Caco-2 (cell line): ENCODE data around the gene RBM22. TPM values are rescaled to one million over a fixed set of nuclear protein-coding genes. Genes with fewer than 3 reads are reported as not detected.

Experiments used
- BruUV-seq: library from RNA; stranded (reverse); fragments of 400-500 nt; replicated peaks from 2 replicates; lab custom pipeline; 2021; lab: Mats Ljungman, UMichigan
- CTCF ChIA-PET: fragments of 300-600 bp; sonication (Branson Sonifier 250); formaldehyde crosslinking; loops from one replicate; lab custom pipeline; 2022; ENCODE audit warnings: antibody characterized with exemption; lab: Charles Lee
- POLR2A ChIA-PET: fragments of 300-600 bp; sonication (Branson Sonifier 250); formaldehyde crosslinking; loops from one replicate; lab custom pipeline; 2022; ENCODE audit warnings: antibody characterized with exemption; lab: Charles Lee
- DNase-seq, 2 experiments: peaks; one replicate each; pipeline versions ENCODE4 v3.0.0 to v3.0.0-alpha.2; 2020 to 2022
- H3K27me3 ChIP-seq: replicated peaks from 2 replicates; pipeline ENCODE4 v1.6.0; 2011; ENCODE audit warnings: low read length; ENCODE audit not compliant: control insufficient read depth, insufficient read depth
- H3K36me3 ChIP-seq: 2 replicates; pipeline ENCODE4 v1.5.1; 2011; ENCODE audit warnings: low read length; ENCODE audit not compliant: control insufficient read depth, insufficient read depth
- H3K4me1 ChIP-seq: fragments of 250-450 bp; sonication (Bioruptor Pico); 2 replicates; pipeline ENCODE4 v1.5.1; 2020; ENCODE audit warnings: mild to moderate bottlenecking
- H3K4me3 ChIP-seq: 2 replicates; pipeline ENCODE4 v1.5.1; 2011; ENCODE audit warnings: low read depth, mild to moderate bottlenecking, control low read depth, low read length
- H3K9me3 ChIP-seq: fragments of 250-450 bp; sonication (Bioruptor Pico); 2 replicates; pipeline ENCODE4 v1.5.1; 2020; ENCODE audit warnings: mild to moderate bottlenecking, moderate library complexity
- H3K27ac Mint-ChIP-seq: one replicate; pipeline ENCODE4 v1.8.0; 2022; ENCODE audit warnings: mixed read lengths; ENCODE audit not compliant: unreplicated experiment
- H3K27me3 Mint-ChIP-seq: one replicate; pipeline ENCODE4 v1.8.0; 2022; ENCODE audit warnings: mixed read lengths; ENCODE audit not compliant: insufficient read depth, unreplicated experiment
- H3K36me3 Mint-ChIP-seq: one replicate; pipeline ENCODE4 v1.8.0; 2022; ENCODE audit warnings: mild to moderate bottlenecking, mixed read lengths; ENCODE audit not compliant: insufficient read depth, unreplicated experiment
- H3K4me1 Mint-ChIP-seq: one replicate; pipeline ENCODE4 v1.8.0; 2022; ENCODE audit warnings: low read depth, mixed read lengths; ENCODE audit not compliant: unreplicated experiment
- H3K4me3 Mint-ChIP-seq: one replicate; pipeline ENCODE4 v1.8.0; 2022; ENCODE audit warnings: mild to moderate bottlenecking, moderate library complexity, mixed read lengths; ENCODE audit not compliant: unreplicated experiment
- H3K9me3 Mint-ChIP-seq: one replicate; pipeline ENCODE4 v1.8.0; 2022; ENCODE audit warnings: mixed read lengths; ENCODE audit not compliant: unreplicated experiment
- CTCF ChIP-seq, 2 experiments: fragments of 200-600 bp in 1 of 2; IDR thresholded peaks; 1 replicate in 1 of 2; 2 replicates in 1 of 2; pipeline versions ENCODE4 v1.5.1 to v1.8.0; 2011 to 2022; ENCODE audit warnings: antibody characterized with exemption in 1 of 2, control low read depth in 1 of 2, inconsistent platforms in 1 of 2, low read depth in 1 of 2, low read length in 1 of 2, mild to moderate bottlenecking in 1 of 2, moderate library complexity in 1 of 2; ENCODE audit not compliant: insufficient read depth in 1 of 2, severe bottlenecking in 1 of 2, unreplicated experiment in 1 of 2
- intact Hi-C: fragments of 100-400 bp; cut with micrococcal nuclease; formaldehyde crosslinking; loops from one replicate; pipeline ENCODE4 v1.10.0; 2022; ENCODE audit not compliant: unreplicated experiment
- total RNA-seq: library from RNA; stranded (reverse); gene quantifications from 2 replicates; pipeline ENCODE4 v1.2.3, GENCODE V29; 2022

RBM22 gene
- total RNA-seq, 1 experiment from 2014 or later = 55.3 TPM

DNA sequence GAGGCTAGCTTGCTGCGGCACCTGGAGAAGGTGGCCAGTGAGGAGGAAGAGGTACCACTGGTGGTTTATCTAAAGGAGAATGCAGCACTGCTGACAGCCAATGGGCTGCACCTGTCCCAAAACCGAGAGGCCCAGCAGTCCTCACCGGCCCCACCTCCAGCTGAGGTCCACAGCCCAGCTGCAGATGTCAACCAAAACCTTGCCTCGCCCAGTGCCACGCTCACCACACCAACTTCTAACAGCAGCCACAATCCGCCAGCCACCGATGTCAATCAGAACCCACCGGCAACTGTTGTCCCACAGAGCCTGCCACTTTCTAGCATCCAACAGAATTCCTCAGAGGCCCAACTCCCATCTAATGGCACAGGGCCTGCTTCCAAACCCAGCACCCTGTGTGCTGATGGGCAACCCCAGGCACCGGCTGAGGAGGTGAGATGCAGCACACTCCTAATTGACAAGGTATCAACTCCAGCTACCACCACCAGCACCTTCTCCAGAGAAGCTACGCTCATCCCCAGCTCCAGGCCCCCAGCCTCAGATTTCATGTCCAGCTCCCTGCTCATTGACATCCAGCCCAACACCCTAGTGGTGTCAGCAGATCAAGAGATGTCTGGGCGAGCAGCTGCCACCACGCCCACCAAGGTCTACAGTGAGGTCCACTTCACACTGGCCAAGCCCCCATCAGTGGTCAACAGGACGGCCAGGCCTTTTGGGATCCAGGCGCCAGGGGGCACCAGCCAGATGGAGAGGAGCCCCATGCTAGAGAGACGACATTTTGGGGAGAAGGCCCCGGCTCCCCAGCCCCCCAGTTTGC, 52.4 kb downstream of the RBM22 start:
- H3K4me1 Mint-ChIP-seq = peaks cover 16% of the 10 kb centered on the region
- Histone ChIP-seq H3K27me3 (no peaks in the 10 kb centered on the region), H3K4me3 (no peak overlapping the region), H3K36me3 (no peaks in the 10 kb centered on the region), H3K4me1 (peaks cover 11% of the 10 kb centered on the region), H3K9me3 (no peaks in the 10 kb centered on the region)
- H3K36me3 Mint-ChIP-seq = peaks cover 19% of the 10 kb centered on the region
- H3K27ac Mint-ChIP-seq = no peak overlapping the region
- BruUV-seq = TSS peak; percentile 7
- H3K27me3 Mint-ChIP-seq = no peaks in the 10 kb centered on the region
- CTCF ChIA-PET = interaction anchor here (1.0 kb wide), 1 partner anchor 8 kb away, joined by 3 read pairs; the partner anchor contains the start of gene SYNPO
- DNase-seq = no peak
- no peak overlapping the region for H3K4me3 Mint-ChIP-seq
- intact Hi-C loops = no loop called here
- H3K9me3 Mint-ChIP-seq = no peaks in the 10 kb centered on the region
- POLR2A ChIA-PET = no interaction called here
- no peak for TF ChIP-seq CTCF (IDR thresholded peaks at IDR 0.05; ENCODE audit: insufficient read depth in 1 of 2, low read depth in 1 of 2, low read length in 1 of 2, severe bottlenecking in 1 of 2, unreplicated experiment in 1 of 2)

GRCh38 chr5:150647275-150648251, 53.3 kb downstream of the RBM22 start:
- Histone ChIP-seq H3K36me3 (no peaks in the 10 kb centered on the region), H3K4me3 (no peak overlapping the region), H3K9me3 (no peaks in the 10 kb centered on the region), H3K27me3 (no peaks in the 10 kb centered on the region), H3K4me1 (peaks cover 19% of the 10 kb centered on the region)
- no TSS peak for BruUV-seq
- Mint-ChIP-seq H3K4me1 (peaks cover 23% of the 10 kb centered on the region), H3K9me3 (no peaks in the 10 kb centered on the region), H3K36me3 (peaks cover 19% of the 10 kb centered on the region), H3K27ac (peak overlapping the region; percentile 47), H3K4me3 (no peak overlapping the region), H3K27me3 (no peaks in the 10 kb centered on the region)
- DNase-seq = no peak
- CTCF ChIA-PET = no interaction called here
- intact Hi-C loops = no loop called here
- POLR2A ChIA-PET = no interaction called here
- TF ChIP-seq CTCF (IDR thresholded peaks at IDR 0.05; ENCODE audit: insufficient read depth in 1 of 2, low read depth in 1 of 2, low read length in 1 of 2, severe bottlenecking in 1 of 2, unreplicated experiment in 1 of 2) = no peak
